NCI-H526 (cell line): ENCODE results near the gene ATG9B.

Source experiments
- DNase-seq, 2 experiments: peaks; one replicate each; lab custom pipeline; 2025; lab: John Stamatoyannopoulos, UW

ATG9B gene

DNA sequence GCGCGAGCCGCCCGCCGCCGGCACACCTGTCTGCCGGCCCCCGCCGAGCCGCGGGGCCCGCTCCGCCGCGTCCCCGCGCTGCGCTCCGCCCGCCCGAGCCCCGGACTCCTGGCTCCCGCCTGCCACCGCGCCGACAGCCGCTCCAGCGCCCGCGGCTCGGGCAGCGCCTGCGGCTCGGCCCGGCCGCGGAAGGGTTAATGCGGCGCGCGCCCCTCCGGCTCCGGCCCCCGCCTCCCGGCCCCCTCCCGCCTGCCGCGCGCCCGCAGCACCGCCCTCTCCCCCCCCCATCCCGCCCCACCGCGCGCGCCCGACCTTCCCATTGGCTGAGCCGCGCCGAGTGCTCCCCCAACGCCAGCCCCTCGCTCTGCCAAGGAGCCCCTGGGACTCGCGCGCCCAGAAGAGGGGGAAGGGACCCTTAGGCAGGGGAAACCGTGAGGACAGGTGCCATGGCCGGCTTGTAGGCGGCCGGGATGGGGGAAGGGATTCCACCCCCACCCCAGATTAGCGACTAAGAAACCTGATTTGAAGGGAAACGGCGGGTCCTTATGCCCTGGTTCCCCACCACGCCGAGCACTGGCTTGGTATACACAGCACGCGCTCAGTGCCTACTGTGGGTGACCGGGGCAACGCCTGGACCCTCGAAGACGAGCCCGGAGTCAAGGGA lies 46.0 kb downstream of the ATG9B start, which contains the start of gene KCNH2:
TSS of gene KCNH2 (minus strand) at position 196 of the 664 bp plus-strand sequence. CDS start 408 bp downstream, outside the sequence.
- DNase-seq, result peak; percentile 70 to 93

DNA sequence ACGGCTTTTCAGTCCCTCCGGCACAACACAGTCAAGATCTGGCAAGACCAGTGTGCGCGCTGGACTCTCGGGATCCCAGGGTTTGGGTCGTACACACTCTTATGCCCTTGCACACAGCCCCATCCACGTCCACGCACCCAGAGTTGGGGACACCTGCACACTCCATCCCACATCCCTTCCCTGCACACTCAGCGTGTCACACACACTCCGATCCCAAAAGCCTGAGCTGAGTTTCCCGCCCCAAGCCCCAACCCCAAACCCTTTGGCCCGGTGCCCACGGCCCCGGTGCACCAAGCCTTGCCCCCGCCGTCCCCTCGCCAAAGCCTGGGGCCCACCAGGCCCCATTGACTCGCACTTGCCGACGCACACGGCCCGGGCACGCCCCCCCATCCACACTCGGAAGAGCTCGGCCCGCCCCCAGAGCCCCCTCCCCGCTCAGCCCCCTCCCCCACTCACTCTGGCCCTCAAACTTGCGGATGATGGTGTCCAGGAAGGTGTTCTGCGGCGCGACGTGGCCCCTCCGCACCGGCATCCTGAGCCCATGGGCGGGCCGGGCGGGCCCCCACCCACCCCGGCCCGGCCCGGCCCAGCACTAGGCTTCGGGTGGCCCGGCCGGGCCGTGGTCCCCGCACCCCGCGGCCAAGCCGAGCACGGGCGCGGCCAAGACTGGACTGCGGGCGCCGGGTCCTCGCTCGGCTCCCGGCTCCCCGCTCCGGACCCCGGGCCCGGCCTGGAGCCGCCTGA lies 46.7 kb downstream of the ATG9B start:
- peak; percentile 17 to 72 for DNase-seq

DNA sequence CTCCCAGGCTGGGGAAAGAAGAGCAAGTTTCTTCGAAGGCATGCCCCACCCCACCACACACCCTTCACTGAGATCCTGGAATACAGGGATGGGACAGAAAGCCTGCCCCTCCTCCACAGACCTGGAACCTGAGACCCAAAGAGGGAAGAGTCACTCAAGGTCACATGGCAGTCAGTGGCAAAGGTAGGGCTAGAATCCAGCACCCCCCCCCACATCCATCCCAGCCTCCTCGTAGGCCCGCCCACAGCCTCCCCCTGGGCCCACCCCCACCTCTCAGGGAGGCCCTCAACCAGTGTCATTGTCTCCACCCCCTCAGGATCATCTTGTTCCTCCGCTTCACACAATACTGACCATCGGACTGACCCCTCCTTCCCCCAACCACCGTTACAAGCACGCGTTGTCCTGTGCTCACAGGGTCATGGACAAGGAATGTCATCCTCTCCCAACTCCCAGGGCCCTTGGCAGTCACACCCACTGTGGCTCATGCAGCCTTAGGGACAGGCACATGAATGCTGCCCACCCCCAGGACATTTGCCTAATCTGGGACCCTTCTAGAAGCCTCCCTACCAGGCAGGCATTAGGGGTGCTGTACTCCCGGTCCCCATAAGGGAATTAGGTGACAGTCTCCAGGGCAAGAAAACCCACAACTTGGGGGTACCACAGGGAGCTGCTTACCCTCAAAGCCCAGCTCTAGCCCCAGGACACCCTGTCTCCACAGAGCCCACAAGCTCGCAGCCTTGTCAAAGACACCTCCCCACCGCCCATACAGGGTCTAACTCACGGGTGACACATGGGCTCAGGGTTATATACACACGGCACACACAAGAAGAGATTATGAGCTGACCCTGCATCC lies 47.5 kb downstream of the ATG9B start:
- DNase-seq, result peak in 1 of 2 experiments; percentile 51

DNA sequence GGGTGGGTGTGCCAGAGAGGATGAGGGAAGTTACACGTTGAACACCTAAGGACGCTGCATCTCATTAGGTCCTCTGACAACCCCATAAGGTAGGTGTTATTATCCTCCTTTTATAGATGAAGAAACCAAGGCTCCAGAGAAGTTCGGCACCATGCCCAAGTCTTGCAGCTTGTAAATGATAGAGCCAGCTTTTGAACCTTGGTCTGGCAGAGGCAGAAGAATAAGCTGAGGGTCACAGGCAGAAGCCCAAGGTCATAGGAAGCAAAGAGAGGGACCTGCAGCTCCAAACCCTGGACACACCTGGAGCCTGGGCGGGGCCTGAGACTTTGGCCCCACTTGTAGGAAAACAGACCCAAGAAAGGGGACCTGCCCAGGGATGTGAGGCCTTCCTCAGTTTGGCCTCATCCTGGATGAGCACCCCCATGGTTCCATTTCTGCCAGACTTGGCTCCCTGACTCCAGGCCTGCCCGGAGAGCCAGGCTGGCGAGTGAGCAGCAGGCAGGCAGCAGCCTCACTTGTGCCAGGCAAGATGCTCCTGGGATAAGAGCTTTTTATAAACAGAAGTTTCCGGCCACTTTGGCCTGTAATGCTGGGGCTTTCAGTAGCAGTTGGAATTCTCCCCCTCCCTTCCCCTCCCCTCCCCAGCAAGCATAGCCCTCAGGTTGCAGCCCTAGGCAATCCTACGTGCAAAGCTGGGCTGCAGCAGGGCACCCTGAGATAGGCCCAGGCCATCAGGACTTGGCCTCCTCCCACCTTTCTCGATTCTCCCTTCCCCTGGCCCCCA lies 48.6 kb downstream of the ATG9B start:
- peak in 1 of 2 experiments; percentile 50 for DNase-seq

DNA sequence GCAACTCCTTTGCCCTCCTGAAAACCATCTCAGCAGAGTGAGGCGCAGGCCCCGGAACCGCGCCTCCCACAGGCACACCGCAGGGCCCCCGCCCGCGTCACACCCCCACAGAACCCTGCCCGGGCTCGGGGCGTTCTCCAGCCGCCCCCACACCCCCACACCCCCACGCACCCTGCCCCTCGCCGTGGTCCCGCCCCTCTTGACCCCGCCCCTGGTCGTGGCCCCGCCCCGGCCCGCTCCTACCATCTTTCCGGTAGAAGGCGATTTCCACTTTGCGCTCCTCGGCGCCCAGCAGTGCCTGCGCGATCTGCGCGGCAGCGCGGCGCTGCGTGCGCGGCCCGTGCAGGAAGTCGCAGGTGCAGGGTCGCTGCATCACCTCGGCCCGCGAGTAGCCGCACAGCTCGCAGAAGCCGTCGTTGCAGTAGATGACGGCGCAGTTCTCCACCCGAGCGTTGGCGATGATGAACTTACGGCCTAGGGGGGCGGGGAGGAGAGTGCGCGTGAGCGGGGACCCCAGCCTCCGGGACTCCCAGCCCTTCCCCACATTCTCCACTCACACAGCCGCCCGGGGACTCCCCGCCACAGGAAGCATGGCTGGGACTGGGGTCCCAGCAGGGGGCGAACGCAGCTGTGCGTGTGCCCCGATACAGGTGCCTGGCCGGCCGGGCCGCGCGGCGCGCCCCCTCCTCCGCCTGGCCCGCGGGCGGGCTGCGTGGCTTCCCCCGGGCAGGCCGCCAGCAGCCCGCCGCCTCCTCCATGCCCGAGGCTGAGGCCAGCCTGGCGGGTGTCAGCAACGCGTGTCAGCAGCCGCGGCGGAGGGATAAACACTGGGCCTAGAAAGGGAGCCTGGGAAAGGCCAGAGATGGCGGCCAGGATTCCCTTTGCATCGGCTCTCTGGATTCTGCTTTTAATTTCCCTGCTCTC lies 49.6 kb downstream of the ATG9B start:
- peak; percentile 68 to 88 for DNase-seq

DNA sequence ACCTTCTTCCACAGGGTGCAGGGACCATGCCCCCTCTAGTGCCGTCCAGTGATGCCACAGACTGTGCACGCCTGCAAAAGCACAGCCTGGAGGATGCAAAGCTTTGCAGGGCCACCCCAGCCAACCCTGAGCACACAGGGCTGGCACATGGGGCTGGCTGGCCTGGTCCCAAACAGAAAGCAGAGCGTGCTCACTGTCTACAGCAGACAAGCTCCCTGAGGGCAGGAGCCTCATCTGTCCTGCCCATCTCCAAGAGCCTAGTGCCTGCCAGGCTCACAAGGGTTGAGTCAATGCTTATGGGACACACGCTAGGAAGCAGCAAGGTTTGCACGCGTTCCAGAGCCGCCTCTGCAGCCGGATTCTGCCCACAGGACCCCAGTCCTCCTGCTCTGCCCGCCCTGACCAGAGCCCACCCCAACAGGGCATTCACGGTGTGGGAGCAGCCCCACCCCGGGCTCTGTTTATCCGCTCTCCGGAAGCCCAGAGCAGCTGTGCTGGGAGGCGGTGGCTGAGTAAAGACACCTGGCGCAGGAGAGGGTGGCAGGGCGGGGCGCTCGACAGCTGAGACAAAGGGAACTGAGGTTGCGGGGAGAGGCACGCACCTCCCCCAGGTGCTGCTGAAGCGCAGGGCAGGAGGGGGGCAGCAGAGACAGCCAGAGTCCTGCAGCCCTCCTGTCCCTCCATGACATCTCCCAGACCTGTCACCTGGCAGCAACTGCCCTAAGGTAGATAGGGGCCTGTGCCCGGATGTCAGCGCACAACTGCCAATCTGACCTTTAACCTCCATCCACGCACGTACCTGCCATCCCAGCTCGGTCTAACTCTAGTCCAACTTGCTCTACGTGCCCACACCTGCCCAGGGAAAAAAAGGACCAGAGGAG lies 50.5 kb downstream of the ATG9B start:
- peak; percentile 52 to 88 for DNase-seq

DNA sequence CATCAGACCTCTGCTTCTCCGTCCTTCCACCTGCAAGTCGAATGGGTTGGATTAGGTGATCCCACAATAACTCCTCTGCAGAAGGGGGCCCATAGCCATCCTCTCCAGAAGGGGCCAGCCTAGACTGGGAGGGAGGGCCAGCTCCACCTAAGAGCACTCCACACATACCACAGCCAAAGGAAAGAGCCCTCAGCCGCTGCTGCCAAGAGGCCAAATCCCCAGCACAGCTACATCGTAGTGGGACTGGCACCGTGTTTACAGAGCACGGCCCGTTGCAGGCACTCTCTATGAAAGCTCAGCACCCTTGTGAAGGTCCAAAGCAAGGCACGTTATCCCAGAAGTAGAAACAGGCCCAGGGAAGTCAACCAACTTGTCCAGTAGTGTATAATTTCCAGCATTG lies 51.6 kb downstream of the ATG9B start:
- no peak for DNase-seq

DNA sequence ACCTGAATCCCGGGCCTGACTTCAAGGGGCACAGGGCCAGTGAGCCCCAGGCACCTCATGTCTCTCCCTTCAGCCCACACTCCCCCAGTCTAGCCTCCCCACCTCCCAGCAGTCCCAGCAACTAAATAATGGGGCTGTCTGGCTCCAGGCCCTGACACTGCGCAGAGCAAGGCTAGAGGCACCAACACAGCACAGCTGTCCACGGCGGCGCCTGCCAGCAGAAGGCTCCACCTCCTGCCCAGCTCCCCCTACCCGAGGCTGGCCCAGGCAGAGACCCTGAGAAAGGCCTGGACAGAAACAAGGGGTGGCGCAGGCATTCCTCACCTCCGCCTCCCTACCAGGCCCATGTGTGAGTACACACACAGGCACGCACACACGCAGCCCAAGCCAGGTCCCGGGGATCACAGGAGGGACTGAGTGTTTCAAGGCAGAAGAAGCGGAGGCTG lies 52.2 kb downstream of the ATG9B start:
- peak in 1 of 2 experiments; percentile 51 for DNase-seq

DNA sequence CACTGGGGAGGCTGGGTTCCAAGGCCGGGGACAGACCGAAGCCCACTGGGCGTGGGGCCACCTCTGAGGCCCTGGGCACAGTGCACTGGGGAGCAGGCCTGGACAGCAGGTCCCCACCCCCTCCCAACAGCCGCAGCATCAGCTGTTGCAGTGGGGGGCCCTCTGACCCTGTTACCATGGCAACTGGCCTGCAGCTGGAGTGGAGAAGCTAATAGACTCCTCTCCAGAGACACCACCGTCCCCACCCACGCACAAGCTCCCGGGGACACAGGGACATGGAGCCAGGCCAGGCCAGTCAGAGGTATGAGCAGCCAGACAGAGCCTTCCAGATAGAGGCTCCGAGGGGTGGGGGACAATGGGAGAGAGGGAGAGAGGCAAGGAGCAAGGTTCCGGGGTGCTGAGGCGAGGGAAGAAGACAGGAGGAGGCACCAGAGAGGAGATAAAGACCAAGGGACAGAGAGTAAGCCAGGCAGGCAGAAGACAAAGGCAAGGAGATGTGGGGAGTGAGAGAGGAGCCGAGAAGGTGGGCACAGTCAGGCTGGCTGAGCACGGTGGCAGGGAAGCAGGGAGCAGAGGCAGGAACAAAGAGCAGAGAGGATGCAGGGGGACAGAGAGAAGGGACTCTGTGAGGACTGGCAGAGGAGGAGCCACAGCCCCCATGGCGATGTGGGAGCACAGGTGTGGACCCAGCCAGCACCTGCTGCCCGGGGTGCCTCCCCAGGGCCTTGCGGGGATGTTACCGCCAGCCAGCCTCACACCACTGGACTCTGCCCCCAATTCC lies 52.9 kb downstream of the ATG9B start:
- DNase-seq, result peak in 1 of 2 experiments; percentile 51

DNA sequence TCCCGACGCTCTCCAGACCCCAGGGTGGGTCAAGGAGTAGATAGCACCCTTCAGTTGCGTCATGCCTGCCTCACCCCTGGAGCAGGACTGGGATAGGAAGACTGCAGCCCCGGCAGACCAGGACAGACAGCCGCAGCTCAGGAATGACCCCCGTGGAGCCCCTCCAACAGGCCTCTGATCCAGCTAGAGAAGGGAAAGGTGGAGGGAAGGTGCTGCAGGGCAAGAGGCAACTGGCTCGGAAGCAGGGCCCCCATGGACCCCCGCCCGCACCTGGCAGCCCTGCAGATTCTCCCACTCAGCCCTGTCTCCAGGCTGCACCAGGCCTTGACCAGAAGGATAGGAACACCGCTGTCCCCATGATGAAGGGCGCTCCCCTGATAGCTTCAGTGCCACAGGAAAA lies 53.9 kb downstream of the ATG9B start:
- DNase-seq, result no peak

DNA sequence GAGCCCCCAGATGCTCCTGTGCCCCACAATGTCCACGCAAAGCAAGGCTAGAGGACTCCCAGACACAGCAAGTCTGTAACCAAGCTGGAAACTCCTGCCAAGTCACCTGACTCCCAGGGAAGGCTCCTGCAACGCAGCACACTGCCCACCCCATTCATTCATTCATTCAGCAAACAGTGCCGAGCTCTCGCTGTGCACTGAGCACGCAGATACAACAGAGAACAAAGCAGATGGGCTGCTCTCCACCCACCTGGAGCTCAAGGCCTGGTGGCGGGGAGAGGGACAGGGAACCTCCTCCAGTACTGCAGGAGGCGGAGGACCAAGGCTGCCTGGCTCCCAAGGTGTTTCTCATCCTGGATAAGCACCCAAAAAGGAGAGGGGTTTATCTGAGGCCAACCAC lies 54.8 kb downstream of the ATG9B start:
- no peak for DNase-seq

DNA sequence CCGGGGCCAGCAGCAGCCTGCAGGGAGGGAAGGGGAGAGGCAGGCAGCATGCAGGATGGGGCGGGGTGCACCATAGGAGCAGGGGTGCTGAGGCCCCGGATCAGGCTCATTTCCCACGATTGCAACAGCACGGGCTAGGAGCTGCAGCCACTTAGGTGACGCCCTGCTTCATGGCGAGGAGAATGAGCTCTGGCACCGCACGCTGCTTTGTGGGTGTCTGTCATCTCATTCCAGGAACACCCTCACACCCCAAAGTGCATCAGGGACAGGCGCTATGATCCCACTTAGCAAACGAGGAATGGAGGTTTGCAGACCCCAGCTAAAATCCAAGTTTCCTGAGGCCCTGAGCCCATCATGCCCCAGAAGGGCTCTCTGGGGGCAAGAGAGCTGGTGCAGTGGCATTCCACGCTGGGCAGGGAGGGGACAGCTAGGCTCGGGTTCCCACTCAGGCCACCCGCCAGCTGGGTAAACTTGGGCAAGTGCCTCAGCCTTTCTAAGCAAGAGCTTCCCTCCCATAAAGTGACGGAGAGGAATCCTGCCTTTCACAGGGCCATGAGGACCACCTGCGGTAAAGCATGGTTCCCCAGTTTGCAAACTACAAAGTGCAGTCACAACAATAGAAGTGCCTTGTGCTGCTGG lies 55.4 kb downstream of the ATG9B start:
- DNase-seq, result no peak

DNA sequence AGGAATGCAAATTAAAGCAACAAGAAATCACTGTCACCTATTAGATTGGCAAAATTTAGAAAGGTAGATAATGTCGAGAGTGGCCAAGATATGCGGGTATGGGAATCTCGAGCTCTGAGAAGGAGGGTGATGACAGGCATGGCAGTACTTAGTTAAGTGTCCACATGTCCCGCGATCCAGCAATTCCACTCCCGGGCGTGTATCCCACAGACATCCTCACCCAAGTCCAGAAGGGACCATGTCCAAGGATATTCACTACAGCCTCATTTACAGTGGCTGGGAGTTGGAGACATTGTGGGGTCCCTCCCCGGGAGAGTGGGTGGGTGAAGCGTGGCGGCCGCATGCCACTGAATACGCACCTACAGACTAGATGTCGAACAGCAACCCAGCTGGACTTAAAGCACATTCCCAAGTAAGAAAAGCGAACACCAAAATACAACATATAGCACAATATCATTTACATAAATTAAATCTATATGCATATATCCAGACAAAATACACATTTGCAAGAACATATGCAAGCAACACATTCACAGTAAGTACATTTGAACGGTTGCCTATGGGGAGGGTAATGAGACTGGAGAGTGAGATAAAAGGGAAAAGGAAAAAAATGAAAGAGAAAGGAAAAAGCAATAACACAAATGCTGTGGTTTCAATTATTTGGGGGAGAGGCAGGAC lies 56.1 kb downstream of the ATG9B start:
- DNase-seq, result no peak

DNA sequence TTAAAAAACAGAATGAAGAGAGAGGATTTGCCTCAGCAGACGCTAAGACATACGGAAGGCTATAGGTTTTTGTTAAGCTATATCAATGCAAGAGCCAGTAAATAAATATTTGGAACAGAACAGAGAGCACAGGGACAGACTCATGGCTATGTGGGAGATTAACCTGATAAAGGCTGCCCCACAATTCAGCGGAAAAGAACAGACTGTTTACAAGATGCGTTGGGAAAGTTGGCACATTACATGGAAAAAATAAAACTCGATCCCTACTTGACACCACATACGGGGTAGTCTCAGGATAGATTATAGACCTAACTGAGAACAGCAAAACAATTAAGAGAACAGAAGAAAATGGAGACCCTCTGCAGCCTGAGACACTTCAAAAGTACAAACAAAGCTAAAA lies 56.9 kb downstream of the ATG9B start:
- no peak for DNase-seq

DNA sequence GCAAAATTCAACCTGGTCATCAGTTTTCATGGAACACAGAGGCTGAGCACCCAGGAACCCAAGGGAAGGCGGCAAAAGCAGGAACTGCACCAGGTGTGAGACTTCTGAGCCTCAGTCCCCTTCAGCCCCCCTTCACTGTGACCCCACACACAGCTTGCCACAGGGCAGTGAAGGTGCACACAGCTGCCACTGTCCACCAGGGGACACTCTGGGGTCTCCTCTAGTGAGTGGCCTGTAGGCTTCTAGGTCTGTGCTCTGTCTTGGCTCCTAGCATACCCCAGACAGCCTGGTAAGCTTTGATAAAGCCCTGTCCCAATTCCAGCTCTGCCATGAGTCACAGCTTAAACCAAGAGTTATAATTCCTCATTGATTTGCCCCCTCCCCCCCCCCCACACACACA lies 58.3 kb downstream of the ATG9B start:
- no peak for DNase-seq

DNA sequence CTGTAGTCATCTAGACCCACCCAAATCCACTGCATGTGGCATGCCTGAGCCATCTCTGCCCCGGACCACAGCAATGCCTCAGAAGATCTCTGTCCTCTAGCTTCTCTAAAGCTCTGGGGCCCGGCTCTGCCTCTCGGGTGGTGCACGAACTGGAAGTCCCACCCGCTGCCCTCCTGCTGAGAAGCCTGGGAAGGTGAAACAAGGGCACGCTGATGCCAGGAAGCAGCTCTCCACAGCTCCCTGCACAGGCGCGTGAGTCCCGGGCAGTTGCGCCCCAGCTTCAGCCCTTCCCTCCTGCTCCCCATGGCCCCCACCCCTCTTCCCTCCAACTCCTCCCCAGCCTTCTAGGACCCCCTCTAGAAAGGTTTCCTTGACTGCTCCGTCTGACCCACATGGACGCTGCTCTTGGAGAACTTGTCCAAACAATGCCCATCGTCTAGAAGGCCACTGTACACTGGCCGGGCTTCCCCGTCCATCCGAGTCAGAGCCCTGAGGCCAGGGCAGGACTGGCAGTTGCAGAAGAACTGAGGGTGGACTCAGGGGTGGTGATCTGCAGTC lies 58.9 kb downstream of the ATG9B start:
- no peak for DNase-seq
